GM19395 (cell line): ENCODE results near the gene MIF4GD.
"Not testable (repeated sequence)": the region's sequence is repeated elsewhere in the genome, so short reads cannot be mapped to it uniquely, and the experiment has no call there.

Experiments used
- ATAC-seq: cut with Tn5 transposase; IDR thresholded peaks from one replicate; pipeline ENCODE4 v1.9.1; 2021; ENCODE audit warnings: mild to moderate bottlenecking, moderate library complexity; ENCODE audit not compliant: unreplicated experiment

The MIF4GD gene

DNA sequence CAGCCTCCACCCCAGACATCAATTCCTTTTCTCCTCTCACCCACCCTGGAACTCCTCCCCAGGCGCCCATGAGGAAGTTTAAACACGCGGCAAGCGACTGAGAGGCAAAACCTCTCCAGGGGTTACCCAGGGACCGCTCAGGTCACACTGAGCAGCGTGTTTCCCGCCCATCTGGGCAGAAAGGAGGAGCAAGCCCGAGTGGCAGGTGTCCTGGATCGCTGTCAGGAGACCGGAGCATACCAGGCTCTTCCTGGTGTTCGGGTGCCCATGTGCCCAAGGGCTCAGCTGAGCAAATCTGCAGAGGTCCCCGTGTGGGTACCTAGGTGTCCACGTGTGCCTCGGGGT lies 17.7 kb upstream of the MIF4GD start:
- ATAC-seq = peak; percentile 16

DNA sequence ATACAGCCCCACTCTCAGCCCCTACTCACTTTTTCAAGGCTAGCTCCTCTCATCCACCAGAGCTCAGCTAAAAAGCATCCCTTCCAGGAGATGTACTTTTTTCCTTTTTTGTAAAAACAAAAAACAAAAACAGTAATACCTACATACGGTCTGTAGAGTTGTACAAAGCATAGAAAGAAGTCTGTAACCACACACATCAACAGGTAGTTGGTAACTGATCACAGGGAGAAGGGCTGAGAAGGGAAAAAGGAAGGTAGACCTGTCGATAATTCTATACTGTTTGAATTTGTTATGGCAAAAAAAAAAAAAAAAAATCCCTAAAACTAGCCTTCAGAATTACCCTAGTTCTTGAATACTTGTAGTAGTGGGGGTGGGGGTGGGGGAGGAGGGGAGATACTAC lies 17.3 kb upstream of the MIF4GD start:
- ATAC-seq = no peak

DNA sequence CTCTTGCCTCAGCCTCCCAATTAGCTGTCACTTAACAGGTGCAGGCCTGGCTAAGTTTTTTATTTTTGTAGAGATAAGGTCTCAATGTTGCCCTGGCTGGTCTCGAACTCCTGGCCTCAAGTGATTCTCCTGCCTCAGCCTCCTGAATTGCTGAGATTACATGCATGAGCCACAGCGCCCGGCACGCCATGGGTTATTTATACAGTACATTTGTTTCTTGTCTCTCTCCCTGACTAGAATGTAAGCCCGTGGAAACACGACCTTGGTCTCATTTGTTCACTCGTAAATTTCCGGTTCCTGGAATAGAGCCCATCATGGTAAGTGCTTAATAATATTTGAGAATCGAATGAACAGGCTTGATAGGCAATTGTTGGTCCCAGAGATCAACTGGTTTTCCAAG lies 16.2 kb upstream of the MIF4GD start:
- no peak for ATAC-seq

DNA sequence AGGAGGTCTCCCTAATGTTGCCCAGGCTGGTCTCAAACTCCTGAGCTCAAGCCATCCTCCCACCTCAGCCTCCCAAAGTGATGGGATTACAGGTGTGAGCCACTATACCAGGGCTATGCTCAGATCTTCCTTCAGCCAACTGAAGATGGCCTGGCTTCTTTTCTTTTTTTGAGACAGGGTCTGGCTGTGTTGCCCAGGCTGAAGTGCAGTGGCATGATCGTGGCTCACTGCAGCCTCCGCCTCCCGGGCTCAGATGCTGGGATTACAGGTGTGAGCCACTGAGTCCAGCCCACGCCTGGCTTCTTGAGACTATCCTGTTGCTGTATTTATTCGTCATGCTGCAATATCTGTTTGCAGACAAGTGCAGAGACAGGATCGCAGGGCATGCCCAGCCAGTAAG lies 14.1 kb upstream of the MIF4GD start:
- ATAC-seq = no peak

DNA sequence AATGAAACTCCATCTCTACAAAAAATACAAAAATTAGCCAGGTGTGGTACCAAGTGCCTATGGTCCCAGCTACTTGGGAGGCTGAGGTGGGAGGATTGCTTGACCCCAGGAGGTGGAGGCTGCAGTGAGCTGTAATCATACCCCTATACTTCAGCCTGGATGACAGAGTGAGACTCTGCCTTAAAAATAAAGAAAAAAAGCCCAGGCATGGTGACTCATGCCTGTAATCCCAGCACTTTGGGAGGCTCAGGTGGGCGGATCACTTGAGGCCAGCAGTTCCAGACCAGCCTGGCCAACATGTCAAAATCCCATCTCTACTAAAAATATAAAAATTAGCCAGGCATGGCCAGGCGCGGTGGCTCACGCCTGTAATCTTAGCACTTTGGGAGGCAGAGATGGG lies 9.2 kb upstream of the MIF4GD start:
- ATAC-seq = not testable (repeated sequence)

DNA sequence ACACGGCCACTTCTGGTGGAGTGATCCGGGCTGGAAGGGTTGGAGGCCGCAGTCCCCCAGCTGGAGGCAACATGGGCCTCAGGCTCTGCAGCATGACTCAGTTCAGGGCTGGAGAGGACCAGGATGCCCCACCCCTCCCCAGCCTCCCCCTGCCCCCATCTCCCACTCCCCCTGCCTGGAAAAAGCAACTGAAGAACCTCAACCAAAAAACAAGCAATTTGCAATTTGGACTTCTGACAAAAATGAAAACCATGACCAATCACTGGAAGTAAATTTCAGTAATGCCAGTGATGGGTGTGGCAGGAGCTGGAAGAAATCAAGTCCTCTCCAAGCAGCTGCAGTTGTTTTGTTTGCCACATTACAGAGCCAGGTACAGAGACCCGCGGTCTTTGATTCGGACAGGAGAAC lies 6.6 kb upstream of the MIF4GD start:
- no peak for ATAC-seq

DNA sequence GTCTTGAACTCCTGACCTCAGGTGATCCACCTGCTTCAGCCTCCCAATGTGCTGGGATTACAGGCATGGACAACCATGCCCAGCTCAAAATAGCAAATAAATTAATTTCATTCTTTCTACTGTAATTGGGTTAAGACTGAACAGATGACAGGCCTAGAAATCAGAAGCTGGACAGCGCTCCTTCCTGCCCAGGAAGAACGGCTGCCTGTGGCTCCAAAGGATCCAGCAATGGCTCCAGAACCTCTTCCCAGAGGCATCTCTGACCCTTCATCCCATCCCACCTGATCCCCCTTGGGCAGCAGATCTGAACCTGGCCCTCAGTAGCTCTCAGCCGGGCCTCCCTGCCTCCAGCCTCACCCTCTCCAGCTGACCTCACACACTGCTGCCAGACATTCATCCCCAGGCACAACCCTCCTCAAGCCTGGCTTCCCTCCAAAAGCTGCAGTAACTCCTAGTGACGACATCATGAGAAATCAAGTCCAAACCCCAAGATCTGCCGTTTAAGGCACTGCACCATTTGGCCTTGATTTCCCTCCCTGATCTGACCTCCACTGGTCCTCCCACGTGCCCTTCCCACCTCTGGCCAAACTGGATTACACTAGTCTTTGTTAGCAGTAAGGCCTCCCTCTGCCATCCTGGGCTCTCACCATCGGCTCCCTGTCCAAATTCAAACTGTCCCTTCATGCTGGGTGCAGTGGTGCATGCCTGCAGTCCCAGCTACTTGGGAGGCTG lies 3.1 kb upstream of the MIF4GD start:
- ATAC-seq = no peak

DNA sequence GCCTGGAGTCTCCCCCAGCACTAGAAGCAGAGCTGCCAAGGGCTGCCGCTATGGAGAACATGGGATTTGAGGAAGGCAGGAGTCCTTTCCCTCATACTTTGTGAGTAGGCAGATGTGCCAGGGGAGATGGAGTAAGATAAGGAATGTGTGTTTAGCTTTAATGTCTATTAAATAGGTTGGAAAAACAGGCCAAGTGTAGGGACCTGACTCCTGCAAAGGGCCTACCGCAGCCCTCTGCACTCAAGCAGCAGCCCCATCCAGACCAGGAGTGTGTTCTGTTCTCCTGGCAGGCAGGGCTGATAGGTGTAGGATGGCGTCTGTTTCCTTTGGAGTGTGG lies 1.8 kb upstream of the MIF4GD start:
- ATAC-seq = no peak

DNA sequence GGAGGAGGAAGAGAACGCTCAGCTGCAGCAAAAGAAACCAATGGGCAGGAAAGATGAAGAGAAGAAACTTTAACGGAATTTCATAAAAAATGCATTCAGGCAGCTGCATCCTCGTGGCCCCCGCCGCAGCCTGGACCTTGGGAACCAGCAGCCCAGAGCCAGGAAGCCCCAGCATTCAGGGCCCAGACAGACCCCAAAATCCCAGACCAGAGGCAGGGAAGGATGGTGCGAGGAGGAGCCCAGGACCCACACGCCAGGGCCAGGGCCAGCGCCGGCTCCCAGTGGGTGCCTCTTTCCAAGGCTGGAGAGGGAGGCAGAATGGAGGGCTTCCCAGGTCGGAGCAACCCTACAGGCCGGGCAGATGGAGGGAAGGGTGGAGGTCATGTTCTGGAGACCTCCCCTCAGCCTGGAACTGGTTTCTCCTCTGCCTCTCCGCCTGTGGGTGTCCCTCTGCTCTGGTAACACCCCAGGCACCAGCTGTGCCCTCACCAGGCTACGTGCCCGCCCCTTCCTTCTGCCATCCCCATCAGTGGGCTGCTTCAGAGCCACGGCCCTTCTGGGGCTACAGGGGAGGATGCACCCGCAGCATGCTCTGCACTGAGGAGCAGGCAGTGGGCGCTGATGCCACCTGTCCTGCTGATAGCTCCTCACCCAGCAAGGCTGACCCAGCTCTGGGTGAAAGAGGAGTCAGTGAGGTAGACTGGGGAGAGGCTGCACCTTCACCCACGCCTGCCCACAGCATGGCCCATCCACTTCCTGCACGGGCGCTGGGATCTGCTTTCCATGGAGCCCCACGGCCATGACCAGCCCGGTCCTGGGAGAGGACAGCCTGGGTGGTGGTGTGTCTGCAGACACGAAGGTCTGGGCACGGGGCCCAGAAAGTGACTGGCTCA lies 1.2 kb upstream of the MIF4GD start:
- ATAC-seq = no peak

DNA sequence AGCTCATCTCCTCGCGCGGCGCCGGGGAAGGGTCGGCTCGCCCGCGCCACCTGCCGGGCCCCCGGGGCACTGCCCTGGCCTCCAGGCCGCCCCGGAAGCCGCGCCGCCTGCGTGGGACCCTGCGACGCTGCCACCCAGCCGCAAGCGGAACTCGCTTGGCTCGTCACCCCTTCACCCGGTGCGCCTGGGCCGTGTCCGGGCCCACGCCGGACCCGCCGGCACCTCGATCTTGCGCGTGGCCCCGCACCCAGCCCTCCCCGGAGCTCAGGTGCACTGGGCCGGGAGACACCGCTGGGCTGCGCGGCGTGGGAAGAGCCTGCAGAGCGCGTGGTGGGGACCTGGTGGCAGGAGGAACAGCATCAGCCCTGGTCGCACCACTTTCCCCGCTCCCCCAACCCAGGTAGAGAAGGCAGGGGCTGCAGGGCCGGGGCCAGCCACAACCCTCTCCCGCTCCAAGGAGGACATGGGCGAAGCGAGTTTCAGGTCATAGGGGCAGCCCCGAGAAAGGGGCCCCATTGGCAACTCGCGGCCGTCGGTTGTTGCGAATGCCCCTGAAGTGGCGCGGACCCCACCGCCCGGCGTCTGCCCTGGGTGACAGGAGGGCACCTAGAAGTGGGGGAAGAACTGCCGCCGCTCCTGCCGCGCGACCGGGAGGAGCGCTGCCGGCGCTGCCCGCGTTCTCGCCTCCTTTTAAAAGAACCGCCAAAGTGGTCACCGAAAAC lies 363 bp upstream of the MIF4GD start:
- peak; percentile 67 for ATAC-seq

DNA sequence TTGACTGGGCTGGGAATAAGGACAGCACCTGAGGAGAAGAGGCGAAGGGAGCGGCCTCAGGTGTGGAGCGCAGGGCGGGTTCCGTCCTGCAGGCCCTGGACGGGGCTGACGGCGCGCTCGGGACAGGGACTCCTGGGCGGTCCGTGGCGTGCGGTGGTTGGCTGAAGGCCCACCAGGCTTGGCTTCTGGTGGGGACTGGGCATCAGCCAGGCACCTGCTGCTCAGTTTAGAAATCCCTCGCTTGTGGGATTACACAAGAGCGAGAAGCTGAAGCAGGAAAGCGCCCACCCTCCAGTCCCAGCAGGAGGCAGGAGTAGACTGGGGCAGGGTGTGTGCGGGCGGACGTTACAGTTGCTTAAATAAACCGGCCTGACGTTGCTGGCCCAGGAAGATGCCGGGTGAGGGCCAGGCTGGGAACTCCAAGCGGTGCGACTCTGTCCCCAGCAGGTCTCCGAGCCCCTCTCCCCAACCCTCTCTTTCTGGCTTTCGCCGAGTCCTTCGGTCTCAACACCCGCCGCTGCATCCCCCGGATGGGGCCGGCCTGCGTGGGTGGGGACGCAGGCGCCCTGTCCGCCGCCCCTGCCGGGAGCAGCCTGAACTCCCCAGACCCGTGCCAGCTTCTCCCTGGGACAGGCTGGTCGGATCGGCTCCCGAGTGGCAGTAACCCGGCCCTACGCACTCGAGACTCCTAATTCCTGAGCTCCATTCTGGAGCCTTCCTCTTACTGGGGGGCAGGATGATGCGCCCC lies 639 bp downstream of the MIF4GD start:
- peak; percentile 41 for ATAC-seq

DNA sequence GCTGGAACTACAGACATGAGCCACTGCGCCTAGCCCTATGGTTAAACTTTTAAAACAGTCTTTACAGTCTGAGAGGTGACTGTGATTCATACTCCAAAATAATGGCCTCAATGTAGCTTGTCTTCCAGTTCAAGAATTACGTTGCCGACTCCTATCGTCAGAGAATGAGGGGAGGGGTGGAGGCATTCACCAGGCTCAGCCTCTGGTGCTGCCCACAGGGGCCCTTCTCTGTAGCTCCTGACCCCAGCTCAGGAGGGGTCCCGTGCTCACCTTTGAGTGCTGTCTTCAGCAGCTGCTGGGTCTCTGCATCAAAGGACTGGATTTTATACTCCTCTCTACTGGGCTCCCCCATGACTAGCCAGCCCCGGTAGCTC lies 1.2 kb downstream of the MIF4GD start:
- ATAC-seq = no peak

DNA sequence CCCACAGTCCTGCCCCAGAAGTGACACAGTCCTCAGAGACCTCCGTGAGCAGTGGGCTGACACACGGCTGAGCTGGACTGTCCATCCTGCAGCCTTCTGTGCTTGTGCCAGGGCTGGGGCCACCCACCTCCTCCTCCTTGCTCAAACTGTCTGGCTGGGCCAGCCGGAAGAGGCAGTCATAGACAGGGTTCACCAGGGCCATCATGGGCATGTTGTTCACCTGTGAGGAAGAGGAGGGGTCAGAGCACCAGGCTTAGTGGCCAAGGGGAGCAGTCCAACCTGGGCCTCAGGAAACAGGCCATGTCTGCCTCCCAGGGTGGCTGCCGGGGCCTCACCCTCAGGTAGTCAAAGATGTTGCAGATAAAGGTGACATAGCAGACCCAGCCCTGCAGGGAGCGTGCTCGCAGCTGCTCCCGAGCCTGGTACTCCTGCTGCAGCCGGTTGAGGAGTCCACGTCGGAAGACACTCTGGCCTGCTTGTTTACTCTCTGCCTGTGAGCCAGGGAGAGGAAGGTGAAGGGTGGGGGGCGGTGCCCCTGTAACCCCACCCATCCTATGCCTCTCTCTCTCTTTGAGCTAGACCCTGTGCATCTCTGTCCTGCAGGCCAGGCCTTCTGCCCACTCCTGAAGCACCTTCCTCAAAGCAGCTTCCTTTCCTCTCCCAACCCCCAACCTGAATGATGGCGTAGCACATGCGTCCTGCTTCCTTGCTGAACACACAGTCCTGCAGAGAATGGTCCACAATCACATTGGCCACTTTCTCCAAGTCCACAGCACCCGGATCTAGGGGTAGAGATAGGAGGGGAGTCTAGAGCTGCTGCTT lies 3.4 kb downstream of the MIF4GD start:
- no peak for ATAC-seq

DNA sequence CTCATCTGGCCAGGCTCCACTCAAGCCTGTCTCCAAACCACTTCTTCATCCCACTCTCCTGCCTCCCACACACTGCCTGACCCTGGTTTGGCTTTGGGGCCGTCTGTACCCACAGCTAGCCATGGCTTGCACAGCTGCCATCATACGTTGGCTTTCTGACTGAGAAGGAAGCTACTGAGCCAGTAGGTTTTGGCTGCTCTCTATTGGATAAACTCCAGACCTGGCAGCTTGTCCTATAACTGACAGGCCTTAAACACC lies 3.9 kb downstream of the MIF4GD start:
- ATAC-seq = no peak

DNA sequence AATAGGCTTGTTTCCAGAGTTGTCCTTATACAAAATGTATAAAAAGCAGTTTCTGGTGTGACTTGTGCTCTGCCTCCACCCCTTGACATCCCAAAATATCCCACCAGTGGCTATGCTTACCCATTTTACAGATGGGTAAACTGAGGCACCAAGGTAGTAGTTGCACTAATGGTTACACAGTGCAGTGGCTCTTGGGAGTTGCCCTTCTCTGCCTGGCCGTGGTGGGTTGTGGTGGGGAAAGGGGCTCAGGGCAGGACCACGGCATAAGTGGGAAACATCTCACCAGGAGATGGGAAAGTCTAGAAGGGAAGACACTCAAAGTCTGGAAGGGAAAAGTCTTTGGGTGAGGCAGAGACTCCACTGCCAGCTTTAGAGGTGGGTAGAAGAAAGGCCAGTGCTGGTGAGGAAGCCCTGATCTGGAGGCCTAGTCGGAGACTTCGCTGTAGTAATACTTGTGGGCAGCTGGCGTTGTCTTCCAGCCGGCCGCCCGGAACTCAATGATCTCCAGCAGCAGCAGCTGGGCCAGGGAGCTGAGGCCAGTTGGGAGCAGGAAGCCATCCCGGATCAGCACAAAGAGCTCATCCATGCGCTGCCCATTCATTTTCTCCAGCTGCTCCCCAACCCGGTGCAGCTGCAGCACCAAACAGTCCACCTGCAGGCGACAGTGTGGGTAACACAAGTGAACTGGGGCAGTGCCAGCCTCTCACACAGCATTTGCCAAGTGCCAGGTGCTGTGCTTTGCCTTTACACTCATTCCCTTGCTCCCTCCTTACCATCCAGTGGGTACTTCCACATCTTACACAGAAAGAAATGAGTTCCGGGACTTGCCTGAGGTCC lies 4.5 kb downstream of the MIF4GD start:
- no peak for ATAC-seq

DNA sequence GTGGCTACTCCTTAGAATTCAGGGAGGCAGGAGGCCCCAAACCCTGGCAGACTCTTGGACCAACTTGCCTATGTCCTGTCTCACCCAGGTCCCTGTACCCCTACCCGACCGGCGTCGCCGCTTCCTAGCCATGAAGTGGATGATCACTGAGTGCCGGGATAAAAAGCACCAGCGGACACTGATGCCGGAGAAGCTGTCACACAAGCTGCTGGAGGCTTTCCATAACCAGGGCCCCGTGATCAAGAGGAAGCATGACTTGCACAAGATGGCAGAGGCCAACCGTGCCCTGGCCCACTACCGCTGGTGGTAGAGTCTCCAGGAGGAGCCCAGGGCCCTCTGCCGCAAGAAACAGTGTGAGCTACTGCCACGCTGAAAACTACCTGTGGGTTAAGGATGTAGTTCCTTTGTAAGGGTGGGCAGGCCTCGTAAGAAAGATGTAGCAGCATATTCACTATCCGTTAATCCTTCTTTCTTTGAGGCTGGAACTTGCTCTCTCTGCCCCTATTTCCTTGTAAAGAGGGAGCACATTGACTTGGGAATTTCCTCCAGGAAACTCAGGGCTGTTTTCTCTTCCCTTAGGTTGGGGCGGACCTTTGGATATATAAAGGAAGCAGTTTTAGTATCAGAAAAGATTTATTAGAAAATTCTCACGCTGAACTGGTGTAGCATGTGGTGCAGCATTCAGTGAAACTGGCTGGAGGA lies 5.3 kb downstream of the MIF4GD start:
- no peak for ATAC-seq

DNA sequence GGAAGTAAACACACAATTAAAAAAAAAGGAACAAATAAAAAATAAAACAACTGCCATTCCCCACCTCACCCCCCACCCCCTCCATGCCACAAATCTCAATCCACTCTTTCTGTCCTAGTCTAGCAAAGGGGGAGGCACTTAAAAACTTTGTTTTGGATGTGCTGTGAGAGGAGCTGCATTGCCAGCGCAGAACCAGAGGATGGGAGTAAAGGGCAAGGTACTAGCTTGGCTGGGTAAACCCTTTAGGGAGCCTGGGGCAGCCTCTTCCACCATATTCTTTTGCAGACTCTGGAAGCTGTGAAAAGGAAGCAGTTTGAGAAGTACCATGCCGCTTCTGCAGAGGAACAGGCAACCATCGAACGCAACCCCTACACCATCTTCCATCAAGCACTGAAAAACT lies 8.0 kb downstream of the MIF4GD start:
- no peak for ATAC-seq

DNA sequence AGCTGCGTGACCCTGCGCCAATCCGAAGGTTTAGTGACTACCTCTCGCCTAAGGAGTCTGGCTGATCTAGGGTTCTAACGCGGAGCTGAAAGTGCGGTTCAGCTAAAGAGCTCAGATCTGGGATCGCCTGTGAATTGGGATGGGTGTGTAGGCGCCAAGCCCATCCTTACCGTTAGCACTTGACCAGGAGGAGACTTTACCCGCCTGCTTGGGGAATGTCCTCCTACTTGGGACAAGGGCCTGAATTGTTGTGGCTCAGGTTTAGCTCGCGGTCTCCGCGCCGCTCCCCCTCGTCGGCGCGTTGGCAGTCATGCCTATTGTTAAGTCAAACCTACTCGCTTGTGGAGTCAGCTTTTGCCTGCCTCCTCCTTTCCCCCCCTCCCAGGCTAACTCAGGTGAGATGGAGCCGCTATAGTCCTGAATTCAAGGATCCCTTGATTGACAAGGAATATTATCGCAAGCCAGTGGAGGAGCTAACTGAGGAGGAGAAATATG lies 8.9 kb downstream of the MIF4GD start:
- no peak for ATAC-seq
